HG02943 (cell line): ENCODE measurements around the gene CYREN.
"Not testable (repeated sequence)": the region's sequence is repeated elsewhere in the genome, so short reads cannot be mapped to it uniquely, and the experiment has no call there.

ENCODE experiments used
- ATAC-seq: cut with Tn5 transposase; IDR thresholded peaks from one replicate; pipeline ENCODE4 v1.9.1; 2021; ENCODE audit warnings: mild to moderate bottlenecking, low read depth, moderate library complexity; ENCODE audit not compliant: unreplicated experiment

The CYREN gene

DNA sequence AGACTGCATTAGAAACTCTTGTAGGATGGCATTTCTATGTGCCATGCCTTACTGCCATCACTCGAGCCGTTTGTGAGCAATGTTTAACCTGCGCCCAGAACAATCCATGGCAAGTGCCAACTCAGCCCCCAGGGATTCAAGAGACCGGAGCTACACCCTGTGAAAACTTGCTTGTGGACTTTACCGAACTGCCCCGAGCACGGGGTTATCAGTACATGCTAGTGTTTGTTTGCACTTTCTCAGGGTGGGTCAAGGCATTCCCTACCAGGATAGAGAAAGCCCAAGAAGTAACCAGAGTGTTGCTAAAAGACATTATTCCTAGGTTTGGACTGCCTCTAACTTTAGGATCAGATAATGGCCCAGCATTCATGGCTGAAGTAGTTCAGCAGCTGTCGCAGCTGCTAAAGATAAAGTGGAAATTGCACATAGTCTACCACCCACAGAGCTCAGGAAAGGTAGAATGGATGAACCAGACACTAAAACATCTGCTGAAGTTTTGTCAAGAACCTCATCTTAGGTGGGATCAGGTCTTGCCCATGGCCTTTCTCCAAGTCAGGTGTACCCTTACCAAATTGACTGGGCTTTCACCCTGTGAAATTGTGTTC is 8.9 kb upstream of the CYREN start:
- no peak for ATAC-seq

DNA sequence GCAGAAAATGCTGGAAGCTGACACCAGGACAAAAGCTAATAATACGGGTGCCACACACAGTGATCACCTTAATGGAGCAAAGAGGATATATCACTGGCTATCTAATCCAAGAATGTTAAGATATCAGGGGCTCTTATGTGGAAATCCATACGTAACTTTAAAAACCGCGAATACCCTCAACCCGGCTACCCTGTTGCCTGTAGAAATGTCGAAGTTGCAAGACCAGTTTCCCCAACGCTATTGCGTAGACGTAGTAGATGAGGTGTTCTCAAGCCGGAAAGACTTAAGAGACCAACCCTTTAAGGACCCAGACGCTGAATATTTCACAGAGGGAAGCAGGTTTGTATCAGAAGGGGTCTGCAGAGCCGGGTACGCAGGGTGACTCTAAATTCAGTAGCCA is 7.9 kb upstream of the CYREN start:
- ATAC-seq: no peak

DNA sequence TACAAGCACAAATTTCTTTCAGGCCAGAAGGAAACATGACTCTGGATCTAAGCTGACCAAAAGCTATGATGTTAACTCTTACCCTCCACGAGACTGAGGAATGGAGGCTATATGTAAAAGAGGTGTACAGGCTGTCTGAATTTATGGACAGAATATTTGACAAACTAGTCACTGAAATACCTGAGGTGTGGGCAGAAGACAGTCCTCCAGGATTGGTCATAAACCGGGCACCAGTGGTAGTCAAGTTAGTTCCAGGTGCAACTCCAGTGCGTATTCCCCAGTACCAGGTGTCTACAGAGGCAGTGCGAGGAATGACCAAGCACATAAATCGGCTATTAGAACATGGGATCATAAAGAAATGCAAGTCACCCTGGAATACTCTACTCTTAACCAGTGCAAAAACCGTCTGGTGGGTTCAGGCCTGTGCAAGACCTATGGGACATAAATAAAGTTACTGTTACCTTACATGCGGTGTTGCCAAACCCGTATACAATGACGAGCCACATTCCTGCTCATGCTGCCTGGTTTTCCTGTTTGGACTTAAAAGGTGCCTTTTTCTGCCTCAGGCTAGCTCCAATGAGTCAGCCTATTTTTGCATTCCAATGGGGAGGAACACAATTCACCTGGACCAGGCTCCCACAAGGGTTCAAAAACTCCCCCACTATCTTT is 6.7 kb upstream of the CYREN start:
- ATAC-seq: no peak

DNA sequence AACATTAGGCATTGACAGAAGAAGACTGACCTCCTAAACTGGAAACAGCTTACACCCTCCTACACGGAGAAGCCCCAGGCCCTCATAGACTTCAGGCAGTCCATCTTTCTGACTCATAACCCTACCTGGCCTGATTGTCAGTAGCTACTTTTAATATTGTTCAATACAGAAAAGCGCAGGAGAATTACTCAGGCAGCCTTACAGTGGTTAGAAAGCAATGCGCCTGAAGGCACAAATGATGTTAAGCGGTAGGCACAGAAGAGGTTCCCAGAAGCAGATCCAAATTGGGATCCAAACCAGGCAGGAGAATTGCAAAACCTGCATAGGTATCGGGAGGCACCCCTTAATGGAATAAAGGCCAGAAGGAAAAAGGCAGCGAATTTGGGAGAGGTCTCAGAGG is 5.4 kb upstream of the CYREN start:
- no peak for ATAC-seq

DNA sequence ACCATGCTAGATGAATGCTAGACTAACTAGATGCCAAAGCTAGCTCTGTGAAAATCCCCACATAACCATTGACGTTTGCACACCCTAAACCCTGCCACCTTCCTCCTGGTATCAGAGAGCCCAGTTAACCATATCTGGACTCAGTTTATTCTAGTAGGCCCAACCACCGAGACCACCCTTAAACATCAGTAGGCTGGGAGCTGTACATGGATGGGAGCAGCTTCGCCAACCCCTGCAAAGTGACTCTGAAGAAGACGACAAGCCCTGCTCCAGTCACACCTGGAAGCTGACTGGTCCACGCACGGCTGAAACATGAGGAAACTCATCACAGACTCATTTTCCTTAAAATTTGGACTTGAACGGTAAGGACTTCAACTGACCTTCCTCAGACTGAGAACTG is 4.4 kb upstream of the CYREN start:
- ATAC-seq: no peak

DNA sequence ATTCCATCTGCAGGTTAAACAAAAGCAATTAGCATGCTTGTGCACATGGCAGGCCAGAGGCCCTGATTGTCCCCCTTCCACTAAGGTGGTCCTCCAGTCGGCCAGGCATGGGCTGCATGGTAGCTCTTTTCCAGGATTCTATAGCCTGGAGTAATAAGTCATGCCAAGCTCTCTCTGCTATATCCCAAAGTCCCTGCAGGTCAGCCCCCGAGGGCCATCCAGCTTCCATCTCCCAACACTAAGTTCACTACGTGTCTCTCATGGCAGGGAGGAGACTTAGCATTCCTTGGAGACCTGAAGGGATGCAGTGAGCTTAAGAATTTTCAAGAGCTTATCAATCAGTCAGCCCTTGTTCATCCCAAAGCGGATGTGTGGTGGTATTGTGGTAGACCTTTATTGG is 3.4 kb upstream of the CYREN start:
- not testable (repeated sequence) for ATAC-seq

DNA sequence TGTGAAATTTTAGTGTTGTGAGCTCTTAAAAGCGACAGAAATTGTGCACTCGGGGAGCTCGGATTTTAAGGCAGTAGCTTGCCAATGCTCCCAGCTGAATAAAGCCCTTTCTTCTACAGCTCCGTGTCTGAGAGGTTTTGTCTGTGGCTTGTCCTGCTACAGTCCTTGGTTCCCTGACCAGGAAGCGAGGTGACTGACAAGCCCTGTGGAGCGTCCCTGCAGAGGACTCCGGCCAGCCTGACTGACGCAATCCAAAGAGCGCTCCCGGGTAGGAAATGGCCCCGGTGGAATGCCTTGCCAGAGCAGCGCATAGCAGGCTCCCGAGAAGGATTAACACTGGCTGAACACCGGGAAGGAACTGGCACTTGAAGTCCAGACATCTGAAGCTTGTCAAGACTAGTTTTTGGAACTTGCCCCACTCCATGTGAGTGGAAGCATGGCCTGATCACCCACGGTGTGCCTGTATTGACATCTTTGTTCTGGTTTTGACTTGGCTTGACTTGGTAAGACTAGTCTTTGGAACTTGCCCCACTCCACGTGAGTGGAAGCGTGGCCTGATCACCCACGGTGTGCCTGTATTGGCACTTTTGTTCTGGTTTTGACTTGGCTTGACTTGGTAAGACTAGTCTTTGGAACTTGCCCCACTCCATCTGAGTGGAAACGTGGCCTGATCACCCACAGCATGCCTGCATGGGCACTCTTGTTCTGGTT is 1.2 kb upstream of the CYREN start:
- ATAC-seq: not testable (repeated sequence)

DNA sequence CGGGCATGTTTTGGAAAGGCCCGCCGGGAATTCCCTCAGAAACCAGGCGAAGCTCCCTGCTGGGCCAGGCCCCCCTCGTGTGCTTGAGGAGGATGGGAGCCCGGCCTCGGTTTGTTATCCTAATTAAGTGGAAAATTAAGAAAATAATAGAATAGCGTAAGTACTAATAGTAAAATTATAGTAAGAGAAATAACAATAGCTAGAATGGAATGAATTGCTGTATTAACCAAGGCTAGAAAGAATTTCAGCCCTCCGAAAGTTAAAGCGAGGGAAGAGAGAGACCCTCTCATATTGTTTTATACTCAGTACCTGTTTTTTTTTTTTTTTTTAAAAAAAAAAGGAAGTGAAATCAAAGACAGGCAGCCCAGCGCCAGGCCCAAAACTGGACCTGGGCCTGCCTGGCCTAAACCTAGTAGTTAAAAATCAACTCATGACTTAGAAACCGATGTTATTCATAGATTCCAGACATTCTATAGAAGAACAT is 533 bp upstream of the CYREN start:
- ATAC-seq: peak; percentile 54

DNA sequence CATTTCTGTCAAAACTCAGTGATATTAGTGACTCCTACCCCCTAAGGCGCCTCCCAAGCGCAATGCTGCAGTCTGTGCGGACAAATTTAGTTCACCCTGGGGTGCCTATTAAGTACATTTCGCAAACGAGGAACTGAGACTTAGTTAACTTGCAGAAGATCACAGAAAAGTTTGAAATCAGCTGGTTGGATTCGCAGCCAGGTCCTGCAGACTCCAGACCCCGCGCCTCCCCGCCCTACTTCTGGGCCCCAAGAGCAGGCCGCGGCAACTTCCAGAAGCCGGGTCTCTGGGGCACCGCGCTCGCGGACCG is 588 bp downstream of the CYREN start:
- ATAC-seq: peak; percentile 18

DNA sequence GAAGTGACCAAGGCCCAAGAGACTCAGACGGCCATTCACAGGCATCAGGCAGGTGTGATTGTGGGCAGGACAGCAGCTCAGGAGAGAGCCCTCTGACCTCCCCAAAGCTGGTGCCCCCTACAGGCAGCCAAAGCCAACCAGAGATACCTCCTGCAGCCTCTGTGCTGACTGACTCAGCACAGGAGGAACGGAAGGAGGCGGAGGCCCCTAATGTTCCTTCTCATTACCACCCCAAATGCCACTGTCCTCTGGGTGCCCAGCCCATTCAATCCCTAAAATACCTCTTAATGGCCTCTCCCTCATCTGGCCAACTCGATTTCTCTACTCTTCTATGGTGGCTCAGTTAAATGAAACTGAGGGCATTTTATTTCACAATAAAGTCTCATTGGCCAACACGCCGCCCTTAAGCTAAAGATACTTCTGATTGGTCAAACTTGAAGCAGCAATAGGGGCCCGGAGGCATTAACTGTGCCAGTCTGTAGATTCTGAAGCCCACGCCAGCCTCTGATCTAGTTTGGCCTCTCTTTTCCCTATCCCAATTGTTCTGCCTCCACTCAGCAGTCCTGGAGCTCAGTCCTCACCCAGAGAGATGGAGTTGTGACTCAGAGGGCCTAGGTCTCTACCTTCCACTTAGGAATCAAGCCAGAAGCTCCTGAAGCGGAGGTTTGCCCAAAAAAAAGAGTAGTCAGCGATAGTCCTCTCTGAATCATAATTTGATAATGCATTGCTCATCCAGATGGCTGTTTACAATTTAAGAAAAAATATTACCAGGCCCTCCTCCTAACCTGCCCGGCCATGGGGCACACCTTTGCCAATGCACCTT is 1.2 kb downstream of the CYREN start:
- ATAC-seq: peak; percentile 45

DNA sequence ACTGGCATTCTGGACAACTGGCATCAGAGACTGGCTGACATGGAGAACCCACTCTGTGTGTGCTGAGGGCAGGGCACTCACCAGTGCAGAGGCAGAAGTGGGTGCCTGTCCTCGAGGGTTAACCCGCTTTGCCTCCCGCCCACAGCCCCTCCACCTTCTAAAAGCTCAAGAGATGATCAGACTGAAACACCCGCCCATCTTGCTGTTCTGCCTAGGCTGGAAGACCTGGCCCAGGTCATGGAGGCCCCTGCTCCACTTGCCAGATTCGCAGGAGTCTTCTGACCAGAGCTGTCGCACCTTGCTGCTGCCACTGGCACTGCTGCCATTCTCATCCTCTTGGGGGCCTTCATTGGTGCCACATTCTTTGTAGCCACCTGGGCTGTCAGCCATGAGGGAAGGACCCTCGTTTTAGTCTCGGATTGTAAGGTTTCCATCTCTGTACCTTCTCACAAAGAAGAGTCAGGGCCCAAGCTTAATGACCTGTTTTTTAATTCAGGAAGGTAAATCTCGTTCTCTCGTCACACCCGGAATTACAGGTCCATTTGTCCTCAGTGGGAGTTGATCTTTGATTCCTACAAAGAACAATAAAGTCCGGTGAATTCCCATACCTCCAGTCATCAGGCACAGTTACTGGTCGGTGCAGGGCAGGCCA is 1.9 kb downstream of the CYREN start:
- no peak for ATAC-seq

DNA sequence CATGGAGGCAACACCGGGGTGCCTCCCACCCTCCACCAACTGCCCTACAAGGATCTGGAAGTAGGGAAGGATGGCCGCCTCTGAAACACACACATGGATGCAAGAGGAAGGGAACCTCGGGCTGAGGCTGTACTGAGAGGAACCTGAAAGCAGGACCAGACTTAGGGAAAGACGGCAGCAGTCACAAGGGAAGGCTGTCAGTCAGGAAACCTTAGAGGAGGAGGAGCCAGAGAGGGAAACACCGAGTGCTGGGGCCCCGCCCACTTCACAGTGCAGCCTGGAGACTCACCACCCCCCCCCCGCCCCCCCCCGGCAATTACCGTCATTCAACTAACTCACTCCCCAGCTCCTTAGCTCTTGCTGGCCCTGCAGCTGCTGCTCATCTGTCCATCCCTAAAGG is 2.5 kb downstream of the CYREN start:
- ATAC-seq: no peak

DNA sequence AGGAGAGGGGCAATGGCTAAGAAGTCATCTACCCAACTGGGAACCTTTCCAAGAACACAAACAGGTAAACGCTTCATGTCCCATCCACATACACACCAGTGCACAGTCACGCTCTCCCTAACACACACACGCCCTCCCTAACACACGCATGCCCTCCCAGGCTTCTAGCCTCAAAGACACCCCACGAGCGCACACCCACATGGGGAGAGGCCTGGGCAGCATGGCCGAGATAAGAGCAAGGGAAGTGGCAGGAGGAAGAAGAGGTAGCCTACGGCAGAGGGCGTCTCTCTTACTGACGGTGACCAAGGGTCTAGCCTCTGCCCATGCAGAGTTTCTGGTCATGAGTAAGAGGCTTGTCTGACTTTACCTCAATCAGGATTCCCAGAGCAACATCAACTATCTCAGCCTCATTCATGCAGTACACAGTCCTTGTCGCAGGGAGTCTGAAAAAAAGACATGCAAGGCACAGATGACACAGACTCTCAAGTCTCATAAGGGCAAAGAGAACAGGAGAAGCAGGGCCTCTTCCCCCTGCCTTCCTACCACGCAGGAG is 3.1 kb downstream of the CYREN start:
- no peak for ATAC-seq

DNA sequence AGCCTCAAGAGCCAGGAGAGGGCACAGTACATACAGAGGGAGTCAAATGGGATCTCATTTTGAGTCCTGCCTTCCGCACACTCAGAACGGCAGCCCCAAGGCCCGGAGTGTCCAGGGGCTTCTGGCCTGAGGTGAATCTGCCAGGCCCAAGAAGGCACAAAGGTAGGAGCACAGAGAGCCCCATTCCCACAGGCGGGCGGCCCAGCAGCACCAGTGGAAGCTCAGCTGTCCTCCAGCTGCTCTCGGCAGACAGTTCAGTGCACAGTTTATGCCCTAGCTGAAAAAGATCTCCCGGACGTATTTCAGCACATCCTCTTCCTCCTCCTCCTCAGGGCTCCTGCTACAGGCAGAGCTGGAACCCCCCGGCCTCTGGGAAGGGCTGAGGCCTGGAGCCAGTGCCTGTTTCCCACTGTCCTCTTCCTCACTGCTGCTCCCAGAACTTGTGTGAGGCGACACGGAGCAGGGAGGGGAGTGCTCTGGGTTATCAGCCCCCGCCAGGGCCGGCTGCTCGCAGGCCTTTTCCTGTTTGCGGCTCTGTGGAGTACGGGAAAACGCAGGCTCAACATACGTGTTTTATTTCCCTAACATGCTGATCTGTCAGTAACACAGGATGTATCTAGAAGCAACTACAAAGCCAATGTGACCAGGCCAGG is 4.0 kb downstream of the CYREN start:
- no peak for ATAC-seq

DNA sequence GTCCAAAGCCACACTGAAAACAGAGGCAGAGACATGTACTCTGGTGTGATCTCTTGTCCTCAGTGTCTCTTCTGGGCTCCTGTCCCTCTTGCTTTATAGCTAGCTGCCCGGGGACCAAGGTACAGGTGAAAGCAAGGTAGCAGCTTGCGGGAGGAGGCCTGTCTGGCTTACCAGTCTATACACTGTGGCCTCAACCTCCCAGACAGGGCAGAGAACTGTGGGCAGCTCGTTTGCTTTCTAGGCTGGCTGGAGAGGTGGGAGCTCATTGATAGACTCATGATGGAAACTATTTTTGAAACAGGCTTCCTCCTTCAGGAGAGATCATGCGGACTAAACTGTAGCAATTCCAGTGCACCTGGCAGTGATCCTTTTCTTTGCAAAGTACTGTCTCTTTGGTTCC is 4.6 kb downstream of the CYREN start:
- no peak for ATAC-seq

DNA sequence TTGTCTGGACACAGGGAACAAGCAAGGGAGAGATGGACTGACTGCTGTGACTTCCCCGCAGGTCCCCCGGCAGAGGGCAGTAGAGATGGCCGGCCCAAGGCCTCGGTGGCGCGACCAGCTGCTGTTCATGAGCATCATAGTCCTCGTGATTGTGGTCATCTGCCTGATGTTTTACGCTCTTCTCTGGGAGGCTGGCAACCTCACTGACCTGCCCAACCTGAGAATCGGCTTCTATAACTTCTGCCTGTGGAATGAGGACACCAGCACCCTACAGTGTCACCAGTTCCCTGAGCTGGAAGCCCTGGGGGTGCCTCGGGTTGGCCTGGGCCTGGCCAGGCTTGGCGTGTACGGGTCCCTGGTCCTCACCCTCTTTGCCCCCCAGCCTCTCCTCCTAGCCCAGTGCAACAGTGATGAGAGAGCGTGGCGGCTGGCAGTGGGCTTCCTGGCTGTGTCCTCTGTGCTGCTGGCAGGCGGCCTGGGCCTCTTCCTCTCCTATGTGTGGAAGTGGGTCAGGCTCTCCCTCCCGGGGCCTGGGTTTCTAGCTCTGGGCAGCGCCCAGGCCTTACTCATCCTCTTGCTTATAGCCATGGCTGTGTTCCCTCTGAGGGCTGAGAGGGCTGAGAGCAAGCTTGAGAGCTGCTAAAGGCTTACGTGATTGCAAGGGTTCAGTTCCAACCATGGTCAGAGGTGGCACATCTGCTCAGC is 6.0 kb downstream of the CYREN start:
- no peak for ATAC-seq

DNA sequence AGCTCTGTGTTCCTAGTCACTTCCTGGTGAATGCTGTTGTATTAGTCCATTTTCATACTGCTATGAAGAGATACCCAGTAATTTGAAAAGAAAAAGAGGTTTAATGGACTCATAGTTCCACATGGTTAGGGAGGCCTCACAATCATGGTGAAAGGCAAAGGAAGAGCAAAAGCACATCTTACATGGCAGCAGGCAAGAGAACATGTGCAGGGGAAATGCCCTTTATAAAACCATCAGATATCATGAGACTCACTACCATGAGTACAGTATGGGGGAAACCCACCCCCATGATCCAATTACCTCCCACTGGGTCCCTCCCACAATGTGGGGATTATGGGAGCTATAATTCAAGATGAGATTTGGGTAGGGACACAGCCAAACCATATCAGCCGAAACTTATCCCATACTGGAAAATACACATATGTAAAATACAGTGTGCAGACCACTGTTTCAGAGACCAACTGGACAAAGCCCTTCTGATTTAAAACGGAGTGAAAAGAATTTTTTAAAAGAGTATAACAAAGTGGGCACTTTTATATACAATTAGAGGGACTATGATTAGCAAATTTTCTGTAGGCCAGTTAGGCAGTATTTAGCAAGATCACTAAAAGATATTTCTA is 8.0 kb downstream of the CYREN start:
- ATAC-seq: no peak

DNA sequence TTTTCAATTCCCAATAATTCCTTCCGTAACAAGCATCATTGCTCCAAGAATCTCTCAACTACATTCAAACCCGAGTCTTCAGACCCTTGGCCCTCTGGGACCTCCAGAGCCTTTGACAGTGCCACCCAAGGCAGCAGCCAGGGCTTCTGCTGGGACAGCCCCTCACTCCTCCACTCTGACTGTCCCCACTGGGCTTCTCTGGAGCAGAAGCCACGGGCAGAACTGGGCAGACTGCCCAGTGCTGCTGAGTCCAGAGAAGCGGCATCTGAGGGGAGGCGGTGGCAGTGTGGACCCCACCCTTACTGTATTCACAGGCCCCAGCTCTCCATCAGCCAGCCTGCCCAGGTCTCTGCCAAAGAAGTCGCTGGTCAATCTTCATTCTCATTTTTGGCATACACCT is 8.8 kb downstream of the CYREN start:
- ATAC-seq: no peak
